ENCODE results near the gene PSMD14. TPM values are rescaled to one million over a fixed set of nuclear protein-coding genes. Genes with fewer than 3 reads are reported as not detected.

The PSMD14 gene
- total RNA-seq, 1 donor from 2014 or later, result 42.8 TPM

GRCh38 chr2:161415034-161415986 lies 107.1 kb downstream of the PSMD14 start:
- intact Hi-C loops (cut with DNase I), result no loop called here
- no peak for DNase-seq
- ATAC-seq (ENCODE audit: poor library complexity), result no peak

- no peak for DNase-seq
- no peak for ATAC-seq (ENCODE audit: poor library complexity)
- intact Hi-C loops (cut with DNase I), result no loop called here
Observed at GRCh38 chr2:161415987-161416707, 107.9 kb downstream of the PSMD14 start, which contains the start of gene TBR1. Gene TBR1 (plus strand): TSS chr2:161416297. CDS start chr2:161416411, 114 bp downstream.

GRCh38 chr2:161416708-161417437 lies 108.6 kb downstream of the PSMD14 start:
- intact Hi-C loops (cut with DNase I), result no loop called here
- no peak for DNase-seq
- ATAC-seq (ENCODE audit: poor library complexity), result no peak

- ATAC-seq (ENCODE audit: poor library complexity), result no peak
- DNase-seq, result no peak
- intact Hi-C loops (cut with DNase I), result no loop called here
Observed at GRCh38 chr2:161417438-161418274, 109.4 kb downstream of the PSMD14 start.

GRCh38 chr2:161418275-161418714 lies 110.1 kb downstream of the PSMD14 start:
- DNase-seq (no peak), ATAC-seq (ENCODE audit: poor library complexity) (no peak)
- intact Hi-C loops (cut with DNase I), result no loop called here

GRCh38 chr2:161418715-161419637 lies 110.8 kb downstream of the PSMD14 start:
- ATAC-seq (ENCODE audit: poor library complexity) (no peak), DNase-seq (peak; percentile 38)
- intact Hi-C loops (cut with DNase I), result no loop called here

- ATAC-seq (ENCODE audit: poor library complexity), result no peak
- DNase-seq, result no peak
- intact Hi-C loops (cut with DNase I), result no loop called here
Observed at GRCh38 chr2:161419638-161420190, 111.5 kb downstream of the PSMD14 start.

- intact Hi-C loops (cut with DNase I), result no loop called here
- no peak for DNase-seq
Observed at GRCh38 chr2:161420406-161421074, 112.3 kb downstream of the PSMD14 start.

GRCh38 chr2:161421686-161422085 lies 113.5 kb downstream of the PSMD14 start:
- intact Hi-C loops (cut with DNase I), result no loop called here
- ATAC-seq (ENCODE audit: poor library complexity), result no peak

More at GRCh38 chr2:161420406-161421074, 112.3 kb downstream of the PSMD14 start:
- ATAC-seq (ENCODE audit: poor library complexity), result no peak

GRCh38 chr2:161422816-161423403 lies 114.7 kb downstream of the PSMD14 start:
- ATAC-seq (ENCODE audit: poor library complexity) (no peak), DNase-seq (no peak)
- intact Hi-C loops (cut with DNase I), result no loop called here

More at GRCh38 chr2:161421686-161422085, 113.5 kb downstream of the PSMD14 start:
- no peak for DNase-seq

GRCh38 chr2:161423421-161424393 lies 115.5 kb downstream of the PSMD14 start:
- intact Hi-C loops (cut with DNase I), result no loop called here
- ATAC-seq (ENCODE audit: poor library complexity), result peak; percentile 64
- peak; percentile 38 for DNase-seq

- ATAC-seq (ENCODE audit: poor library complexity), result no peak
- intact Hi-C loops (cut with DNase I), result no loop called here
- no peak for DNase-seq
Observed at GRCh38 chr2:161424394-161424769, 116.2 kb downstream of the PSMD14 start.

GRCh38 chr2:161424891-161425727 lies 116.9 kb downstream of the PSMD14 start:
- no peak for DNase-seq
- no peak for ATAC-seq (ENCODE audit: poor library complexity)
- intact Hi-C loops (cut with DNase I), result no loop called here
